ENCODE data around the gene MIER2.
"Not testable (repeated sequence)": the region's sequence is repeated elsewhere in the genome, so short reads cannot be mapped to it uniquely, and the experiment has no call there.

Gene MIER2

GRCh38 chr19:370641-371330 lies 26.2 kb upstream of the MIER2 start:
- Mint-ChIP-seq H3K4me3 (no peak overlapping the region), H3K36me3 (no peaks in the 10 kb centered on the region), H3K27me3 (peaks cover 7% of the 10 kb centered on the region), H3K4me1 (no peaks in the 10 kb centered on the region), H3K27ac (no peak overlapping the region), H3K9me3 (no peaks in the 10 kb centered on the region)

GRCh38 chr19:369876-370275 lies 25.3 kb upstream of the MIER2 start:
- H3K27ac Mint-ChIP-seq = no peak overlapping the region
- no peaks in the 10 kb centered on the region for H3K36me3 Mint-ChIP-seq
- H3K27me3 Mint-ChIP-seq = peaks cover 8% of the 10 kb centered on the region
- H3K9me3 Mint-ChIP-seq = no peaks in the 10 kb centered on the region
- H3K4me1 Mint-ChIP-seq = no peaks in the 10 kb centered on the region
- H3K4me3 Mint-ChIP-seq = no peak overlapping the region

GRCh38 chr19:369256-369655 lies 24.7 kb upstream of the MIER2 start:
- Mint-ChIP-seq H3K27me3 (peaks cover 8% of the 10 kb centered on the region), H3K27ac (no peak overlapping the region), H3K36me3 (no peaks in the 10 kb centered on the region), H3K9me3 (no peaks in the 10 kb centered on the region), H3K4me3 (no peak overlapping the region), H3K4me1 (no peaks in the 10 kb centered on the region)

- Mint-ChIP-seq H3K4me1 (no peaks in the 10 kb centered on the region), H3K9me3 (no peaks in the 10 kb centered on the region), H3K4me3 (no peak overlapping the region), H3K27ac (no peak overlapping the region), H3K36me3 (no peaks in the 10 kb centered on the region), H3K27me3 (peaks cover 8% of the 10 kb centered on the region)
These were observed 24.0 kb upstream of the MIER2 start for GRCh38 chr19:368630-369024.

GRCh38 chr19:367963-368629 lies 23.5 kb upstream of the MIER2 start:
- H3K27ac Mint-ChIP-seq = no peak overlapping the region
- H3K4me3 Mint-ChIP-seq = no peak overlapping the region
- H3K4me1 Mint-ChIP-seq = no peaks in the 10 kb centered on the region
- no peaks in the 10 kb centered on the region for H3K36me3 Mint-ChIP-seq
- H3K9me3 Mint-ChIP-seq = no peaks in the 10 kb centered on the region
- peaks cover 8% of the 10 kb centered on the region for H3K27me3 Mint-ChIP-seq

GRCh38 chr19:367561-367960 lies 23.0 kb upstream of the MIER2 start:
- no peaks in the 10 kb centered on the region for H3K36me3 Mint-ChIP-seq

GRCh38 chr19:366951-367350 lies 22.4 kb upstream of the MIER2 start:
- no peaks in the 10 kb centered on the region for H3K4me1 Mint-ChIP-seq
- no peaks in the 10 kb centered on the region for H3K36me3 Mint-ChIP-seq
- peaks cover 10% of the 10 kb centered on the region for H3K27me3 Mint-ChIP-seq
- no peak overlapping the region for H3K27ac Mint-ChIP-seq
- no peaks in the 10 kb centered on the region for H3K9me3 Mint-ChIP-seq
- no peak overlapping the region for H3K4me3 Mint-ChIP-seq

More at GRCh38 chr19:367561-367960, 23.0 kb upstream of the MIER2 start:
- H3K27me3 Mint-ChIP-seq = peaks cover 10% of the 10 kb centered on the region
- no peak overlapping the region for H3K4me3 Mint-ChIP-seq
- no peak overlapping the region for H3K27ac Mint-ChIP-seq
- no peaks in the 10 kb centered on the region for H3K4me1 Mint-ChIP-seq
- no peaks in the 10 kb centered on the region for H3K9me3 Mint-ChIP-seq

- Mint-ChIP-seq H3K36me3 (no peaks in the 10 kb centered on the region), H3K4me3 (no peak overlapping the region), H3K27me3 (peaks cover 10% of the 10 kb centered on the region), H3K27ac (no peak overlapping the region), H3K9me3 (no peaks in the 10 kb centered on the region), H3K4me1 (no peaks in the 10 kb centered on the region)
These were observed 21.7 kb upstream of the MIER2 start for GRCh38 chr19:366205-366783.

GRCh38 chr19:364496-365287 lies 20.1 kb upstream of the MIER2 start:
- Mint-ChIP-seq H3K36me3 (no peaks in the 10 kb centered on the region), H3K27ac (no peak overlapping the region), H3K4me3 (no peak overlapping the region), H3K27me3 (peaks cover 9% of the 10 kb centered on the region), H3K9me3 (no peaks in the 10 kb centered on the region), H3K4me1 (no peaks in the 10 kb centered on the region)

GRCh38 chr19:362683-363082 lies 18.1 kb upstream of the MIER2 start:
- Mint-ChIP-seq H3K27ac (no peak overlapping the region), H3K4me1 (no peaks in the 10 kb centered on the region), H3K27me3 (peaks cover 4% of the 10 kb centered on the region), H3K9me3 (no peaks in the 10 kb centered on the region), H3K4me3 (no peak overlapping the region), H3K36me3 (no peaks in the 10 kb centered on the region)

GRCh38 chr19:362154-362553 lies 17.6 kb upstream of the MIER2 start:
- H3K4me3 Mint-ChIP-seq = no peak overlapping the region
- no peaks in the 10 kb centered on the region for H3K36me3 Mint-ChIP-seq
- peaks cover 4% of the 10 kb centered on the region for H3K27me3 Mint-ChIP-seq
- no peaks in the 10 kb centered on the region for H3K9me3 Mint-ChIP-seq
- H3K27ac Mint-ChIP-seq = no peak overlapping the region
- no peaks in the 10 kb centered on the region for H3K4me1 Mint-ChIP-seq

- Mint-ChIP-seq H3K36me3 (no peaks in the 10 kb centered on the region), H3K27me3 (peaks cover 2% of the 10 kb centered on the region), H3K4me1 (no peaks in the 10 kb centered on the region), H3K27ac (no peak overlapping the region), H3K9me3 (no peaks in the 10 kb centered on the region), H3K4me3 (no peak overlapping the region)
These were observed 15.0 kb upstream of the MIER2 start for GRCh38 chr19:359653-359925.

GRCh38 chr19:355536-355935 lies 10.9 kb upstream of the MIER2 start:
- H3K9me3 Mint-ChIP-seq = not testable (repeated sequence)

GRCh38 chr19:355134-355533 lies 10.5 kb upstream of the MIER2 start:
- H3K4me1 Mint-ChIP-seq = peaks cover 3% of the 10 kb centered on the region
- no peaks in the 10 kb centered on the region for H3K9me3 Mint-ChIP-seq
- H3K27ac Mint-ChIP-seq = no peak overlapping the region
- no peaks in the 10 kb centered on the region for H3K27me3 Mint-ChIP-seq
- no peak overlapping the region for H3K4me3 Mint-ChIP-seq
- peaks cover 3% of the 10 kb centered on the region for H3K36me3 Mint-ChIP-seq

More at GRCh38 chr19:355536-355935, 10.9 kb upstream of the MIER2 start:
- H3K27ac Mint-ChIP-seq, H3K27me3 Mint-ChIP-seq, H3K4me1 Mint-ChIP-seq, H3K4me3 Mint-ChIP-seq, H3K36me3 Mint-ChIP-seq: not testable (repeated sequence)

GRCh38 chr19:351976-352625 lies 7.5 kb upstream of the MIER2 start:
- Mint-ChIP-seq H3K27me3 (no peaks in the 10 kb centered on the region), H3K9me3 (no peaks in the 10 kb centered on the region), H3K4me1 (peaks cover 3% of the 10 kb centered on the region), H3K27ac (no peak overlapping the region), H3K4me3 (no peak overlapping the region), H3K36me3 (peaks cover 3% of the 10 kb centered on the region)

Measured in activated naive CD4-positive, alpha-beta T cell treated with anti-CD3 and anti-CD28 coated beads, Interleukin-2, amount 50 U/mL, for 24 hours (primary cell).